Islet of Langerhans (tissue), 1 donor: ENCODE results near the gene GRIN2C.

ENCODE experiments used
- FAIRE-seq: peaks from one replicate; lab custom pipeline; 2011; peaks lifted over from hg19 to GRCh38; lab: Jason Lieb, UNC

Gene GRIN2C

GRCh38 chr17:74799097-74799496 is 60.6 kb downstream of the GRIN2C start:
- no peak for FAIRE-seq

- FAIRE-seq: no peak
Measured at GRCh38 chr17:74798239-74798707, 61.4 kb downstream of the GRIN2C start.

GRCh38 chr17:74797824-74798223 is 61.9 kb downstream of the GRIN2C start:
- no peak for FAIRE-seq

GRCh38 chr17:74796866-74797265 is 62.8 kb downstream of the GRIN2C start:
- FAIRE-seq: no peak

- FAIRE-seq: no peak
Measured at GRCh38 chr17:74796211-74796610, 63.5 kb downstream of the GRIN2C start.

- no peak for FAIRE-seq
Measured at GRCh38 chr17:74795327-74796020, 64.2 kb downstream of the GRIN2C start.

- FAIRE-seq: no peak
Measured at GRCh38 chr17:74792586-74793105, 67.0 kb downstream of the GRIN2C start.
